KMS-11 (cell line): ENCODE data around the gene PRSS53.

Experiments
- H2AFZ ChIP-seq: fragments of 200-600 bp; sonication (generic); 2 replicates; pipeline ENCODE4 v1.6.1; 2016; ENCODE audit warnings: antibody characterized with exemption, mixed run types, low read depth
- H3K27ac ChIP-seq: fragments of 200-600 bp; sonication (generic); 2 replicates; pipeline ENCODE4 v1.6.1; 2016; ENCODE audit warnings: mild to moderate bottlenecking, mixed run types
- H3K27me3 ChIP-seq: fragments of 200-600 bp; sonication (generic); 2 replicates; pipeline ENCODE4 v1.6.1; 2017; ENCODE audit warnings: mild to moderate bottlenecking, low read depth, mixed run types, moderate library complexity; ENCODE audit not compliant: insufficient read depth
- H3K36me3 ChIP-seq: fragments of 200-600 bp; sonication (generic); 2 replicates; pipeline ENCODE4 v1.6.1; 2017; ENCODE audit warnings: mild to moderate bottlenecking, mixed run types; ENCODE audit not compliant: insufficient read depth
- H3K4me1 ChIP-seq: fragments of 200-600 bp; sonication (generic); 2 replicates; pipeline ENCODE4 v1.6.1; 2016; ENCODE audit warnings: mild to moderate bottlenecking, low read depth, mixed run types; ENCODE audit not compliant: poor library complexity, severe bottlenecking
- H3K4me2 ChIP-seq: fragments of 200-600 bp; sonication (generic); 2 replicates; pipeline ENCODE4 v1.7.0; 2016; ENCODE audit warnings: mild to moderate bottlenecking, mixed run types
- H3K4me3 ChIP-seq: fragments of 200-600 bp; sonication (generic); IDR thresholded peaks from 2 replicates; pipeline ENCODE4 v1.6.1; 2017; ENCODE audit warnings: low read depth, low read length, mixed read lengths; ENCODE audit not compliant: insufficient read depth
- H3K79me2 ChIP-seq: fragments of 200-600 bp; sonication (generic); 2 replicates; pipeline ENCODE4 v1.6.1; 2016; ENCODE audit warnings: low read depth, mixed run types; ENCODE audit not compliant: insufficient read depth
- H3K9ac ChIP-seq: fragments of 200-600 bp; sonication (generic); 2 replicates; pipeline ENCODE4 v1.6.1; 2016; ENCODE audit warnings: mild to moderate bottlenecking, mixed run types
- H4K20me1 ChIP-seq: fragments of 200-600 bp; sonication (generic); 2 replicates; pipeline ENCODE4 v1.6.1; 2016; ENCODE audit warnings: mild to moderate bottlenecking, mixed run types; ENCODE audit not compliant: insufficient read depth
- CTCF ChIP-seq: fragments of 200-600 bp; sonication (generic); conservative IDR thresholded peaks from 2 replicates; pipeline ENCODE4 v1.6.1; 2017; ENCODE audit warnings: low read depth, mild to moderate bottlenecking, antibody characterized with exemption, low read length, moderate library complexity, mixed read lengths

The PRSS53 gene

DNA sequence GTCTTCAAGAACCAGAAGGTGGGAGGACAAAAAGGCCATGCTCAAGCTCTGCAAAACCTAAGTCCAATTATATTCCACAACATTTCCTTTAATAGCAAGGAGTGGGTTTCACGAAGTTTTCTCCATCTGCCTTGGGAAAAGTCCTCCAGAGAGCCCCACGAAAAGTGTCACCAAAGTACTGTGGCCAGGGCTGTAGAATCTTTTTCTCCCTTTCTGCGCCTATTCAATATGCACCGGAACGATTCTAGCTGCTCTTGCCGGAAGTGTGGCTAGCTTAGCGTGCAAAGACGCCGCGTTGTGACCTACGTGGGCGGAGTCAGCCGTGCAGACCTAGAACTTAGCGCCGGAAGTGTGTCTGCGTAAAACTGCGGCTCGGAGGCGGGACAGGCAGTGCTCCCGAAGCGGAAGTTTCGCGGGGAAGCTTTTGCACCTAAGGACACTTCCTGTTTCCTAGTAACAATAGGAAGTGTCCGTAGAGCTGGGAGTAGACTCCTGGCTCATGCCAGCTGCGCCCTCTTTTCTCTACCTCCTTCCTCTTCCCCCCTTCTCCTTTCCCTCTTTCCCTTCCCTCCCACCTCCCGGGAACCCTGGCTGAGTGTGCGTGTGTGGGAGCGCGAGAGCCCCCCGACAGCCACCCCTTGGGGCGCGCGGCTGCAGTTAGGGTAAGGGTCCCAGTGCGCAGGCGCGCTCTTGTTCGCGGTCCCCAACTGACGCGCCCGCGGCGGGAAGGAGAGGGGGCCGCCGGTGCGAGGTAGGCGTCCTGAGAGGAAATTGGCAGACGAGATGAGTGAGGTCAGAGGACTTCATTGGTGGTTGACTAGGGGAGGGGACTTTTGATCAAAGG lies 14.6 kb downstream of the PRSS53 start, which contains the start of the genes ZNF646 and ZNF668:
Gene ZNF646, plus strand, starts transcription at position 453 of the 844 bp plus-strand sequence. CDS start 1,903 bp downstream, outside the sequence.
Gene ZNF668, minus strand, starts transcription at position 271 of the 844 bp plus-strand sequence. CDS start 9,781 bp downstream, outside the sequence.
- Histone ChIP-seq H3K4me2 (peak within 1 kb of the TSS; percentile 97), H3K36me3 (no peaks in the 10 kb centered on the region; the same call in 1 of the 2 replicates), H2AFZ (peak within 1 kb of the TSS; percentile 90), H3K27me3 (no peaks in the 10 kb centered on the region), H3K79me2 (peaks cover 75% of the 10 kb centered on the region), H3K27ac (peak within 1 kb of the TSS; percentile 70), H3K4me3 (peak within 1 kb of the TSS; percentile 34), H3K4me1 (peaks cover 25% of the 10 kb centered on the region), H3K9ac (peak within 1 kb of the TSS; percentile 81), H4K20me1 (no peaks in the 10 kb centered on the region)
- TF ChIP-seq CTCF = no peak

DNA sequence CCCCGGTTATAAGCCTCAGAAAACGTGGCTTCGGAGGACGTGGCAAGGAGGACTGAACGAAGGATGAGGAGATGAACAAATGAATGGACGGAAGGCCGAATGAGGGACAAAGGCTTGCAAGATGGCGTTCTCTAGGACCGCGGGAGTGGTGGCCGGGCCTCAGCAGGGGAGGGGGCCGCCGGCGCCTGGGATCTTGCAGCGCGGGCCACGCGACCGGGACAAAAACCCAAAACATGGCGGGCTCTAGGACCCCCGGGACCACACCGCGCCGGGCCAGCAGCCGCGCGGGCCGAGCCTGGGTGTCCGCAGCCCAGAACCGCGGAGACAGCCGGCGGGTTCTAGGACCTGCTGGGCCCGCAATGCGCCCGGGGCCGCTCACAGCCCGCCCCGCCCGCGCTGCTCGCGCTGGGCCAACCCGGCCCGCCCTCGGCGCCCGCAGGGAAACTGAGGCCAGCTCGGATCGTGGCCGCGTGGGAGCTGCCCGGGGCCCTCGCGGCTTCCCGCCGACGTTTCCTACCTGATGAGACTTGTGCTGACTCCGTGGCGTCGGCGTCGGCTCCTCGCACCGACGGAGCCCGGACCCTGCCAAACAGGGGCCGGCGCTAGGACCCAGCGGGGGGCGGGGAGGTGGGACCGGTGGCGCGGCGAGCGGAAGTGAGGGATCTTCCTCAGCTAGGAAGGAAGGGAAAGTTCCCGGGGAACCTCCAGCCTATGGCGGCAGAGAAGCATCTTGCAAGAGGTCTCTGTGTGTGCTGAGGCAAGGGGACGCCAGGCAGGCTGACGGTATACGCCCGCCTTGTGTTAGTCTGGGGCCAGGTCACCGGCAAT lies 15.4 kb downstream of the PRSS53 start:
- TF ChIP-seq CTCF = no peak
- H3K27ac ChIP-seq = peak overlapping the region; percentile 70

DNA sequence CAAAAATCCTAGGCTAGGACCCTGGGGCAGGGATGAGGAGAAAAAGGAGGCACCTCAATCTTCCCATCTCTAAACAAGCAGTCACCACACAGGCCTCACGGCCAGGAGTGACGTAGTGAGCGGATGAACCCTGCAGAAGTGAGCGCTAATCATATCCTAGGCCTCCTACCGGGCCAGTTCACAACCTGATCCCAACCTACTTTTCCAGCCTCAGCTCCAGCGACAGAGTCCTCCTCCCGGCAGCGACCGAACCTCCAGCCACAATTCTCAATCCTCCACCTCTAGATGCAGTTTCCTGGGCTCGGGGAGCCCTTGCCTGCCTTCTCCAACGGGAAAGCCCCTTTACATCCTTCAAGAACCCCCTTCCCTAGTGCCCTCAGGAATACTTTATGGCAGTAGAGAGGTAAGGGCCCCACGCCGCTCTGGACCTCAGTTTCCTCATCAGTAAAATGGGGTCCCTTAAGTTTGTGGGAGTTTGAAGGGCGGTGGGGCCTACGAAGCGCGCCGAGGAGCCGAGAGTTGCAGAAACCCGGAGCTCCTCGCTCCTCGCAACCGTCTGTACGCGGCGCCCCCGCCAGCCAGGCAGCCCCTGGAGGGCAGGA lies 16.1 kb downstream of the PRSS53 start:
- H3K79me2 ChIP-seq = peaks cover 73% of the 10 kb centered on the region
- no peak overlapping the region for H3K4me3 ChIP-seq
- peak overlapping the region; percentile 70 for H3K27ac ChIP-seq
- no peaks in the 10 kb centered on the region; the same call in 1 of the 2 replicates for H3K36me3 ChIP-seq
- H3K4me1 ChIP-seq = peaks cover 25% of the 10 kb centered on the region
- no peak for TF ChIP-seq CTCF
- H2AFZ ChIP-seq = peak overlapping the region; percentile 90
- no peaks in the 10 kb centered on the region for H4K20me1 ChIP-seq
- peak overlapping the region; percentile 81 for H3K9ac ChIP-seq
- H3K27me3 ChIP-seq = no peaks in the 10 kb centered on the region
- H3K4me2 ChIP-seq = peak overlapping the region; percentile 75

More for the DNA sequence above, 15.4 kb downstream of the PRSS53 start:
- peak overlapping the region; percentile 81 for H3K9ac ChIP-seq
- H3K36me3 ChIP-seq = no peaks in the 10 kb centered on the region; the same call in 1 of the 2 replicates
- peak overlapping the region; percentile 75 for H3K4me2 ChIP-seq
- peaks cover 25% of the 10 kb centered on the region for H3K4me1 ChIP-seq
- no peak overlapping the region for H3K4me3 ChIP-seq
- no peaks in the 10 kb centered on the region for H3K27me3 ChIP-seq
- peaks cover 80% of the 10 kb centered on the region for H3K79me2 ChIP-seq
- H2AFZ ChIP-seq = peak overlapping the region; percentile 90
- H4K20me1 ChIP-seq = no peaks in the 10 kb centered on the region

DNA sequence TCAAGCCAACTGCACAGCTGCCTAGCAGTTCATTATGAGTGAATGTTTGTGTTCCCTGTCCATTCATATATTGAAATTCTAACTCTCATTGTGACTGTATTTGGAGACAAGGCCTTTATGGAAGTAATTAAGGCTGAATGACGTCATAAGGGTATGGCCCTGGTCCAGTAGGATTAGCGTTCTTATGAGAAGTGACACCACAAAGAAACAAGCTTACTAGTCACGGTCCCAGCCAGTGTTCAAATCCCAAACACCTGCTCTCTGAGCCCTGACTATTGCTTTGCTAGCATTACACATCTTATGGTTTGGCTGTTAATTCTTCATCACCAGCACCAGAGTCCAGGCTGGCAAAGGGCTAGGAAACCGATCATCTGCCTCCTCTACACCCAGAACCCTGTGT lies 16.9 kb downstream of the PRSS53 start:
- peaks cover 25% of the 10 kb centered on the region for H3K4me1 ChIP-seq
- H3K79me2 ChIP-seq = peaks cover 65% of the 10 kb centered on the region
- TF ChIP-seq CTCF = no peak
- H3K4me3 ChIP-seq = no peak overlapping the region
- peak overlapping the region; percentile 75 for H3K4me2 ChIP-seq
- H3K9ac ChIP-seq = no peak overlapping the region; the same call in 1 of the 2 replicates
- H2AFZ ChIP-seq = no peak overlapping the region
- H3K36me3 ChIP-seq = no peaks in the 10 kb centered on the region; the same call in 1 of the 2 replicates
- no peaks in the 10 kb centered on the region for H3K27me3 ChIP-seq
- peak overlapping the region; percentile 70; the same call in 1 of the 2 replicates for H3K27ac ChIP-seq
- 0 out of 2 replicates have a peak, but pooled peaks cover 1% of the 10 kb centered on the region for H4K20me1 ChIP-seq
